ENCODE data around the gene ROM1.

GRCh38 chr11:62615521-62615920 lies 2.5 kb downstream of the ROM1 start:
- TF ChIP-seq CREB1 (CRISPR knock-in tag; IDR thresholded peaks at IDR 0.05) (no peak), ZMAT4 (CRISPR knock-in tag; IDR thresholded peaks at IDR 0.05) (no peak)

Measured in WTC11 (cell line).